Measurements from ENCODE around the gene UNC13B. TPM values are rescaled to one million over a fixed set of nuclear protein-coding genes. Genes with fewer than 3 reads are reported as not detected.

UNC13B gene
- total RNA-seq, 1 donor from 2014 or later = 0.84 TPM

- H3K4me1 Mint-ChIP-seq (ENCODE audit: low read depth) = no peaks in the 10 kb centered on the region
- no peak overlapping the region for H3K27ac Mint-ChIP-seq
- intact Hi-C loops (cut with micrococcal nuclease) = no loop called here
- no peaks in the 10 kb centered on the region for H3K36me3 Mint-ChIP-seq (ENCODE audit: low read depth)
- peaks cover 7% of the 10 kb centered on the region for H3K27me3 Mint-ChIP-seq (ENCODE audit: low read depth)
- H3K9me3 Mint-ChIP-seq = no peaks in the 10 kb centered on the region
- no peak overlapping the region for H3K4me3 Mint-ChIP-seq (ENCODE audit: low read depth)
- no peak for DNase-seq (ENCODE audit: low spot score)
These were observed 179.2 kb downstream of the UNC13B start for GRCh38 chr9:35341021-35341420.

DNA sequence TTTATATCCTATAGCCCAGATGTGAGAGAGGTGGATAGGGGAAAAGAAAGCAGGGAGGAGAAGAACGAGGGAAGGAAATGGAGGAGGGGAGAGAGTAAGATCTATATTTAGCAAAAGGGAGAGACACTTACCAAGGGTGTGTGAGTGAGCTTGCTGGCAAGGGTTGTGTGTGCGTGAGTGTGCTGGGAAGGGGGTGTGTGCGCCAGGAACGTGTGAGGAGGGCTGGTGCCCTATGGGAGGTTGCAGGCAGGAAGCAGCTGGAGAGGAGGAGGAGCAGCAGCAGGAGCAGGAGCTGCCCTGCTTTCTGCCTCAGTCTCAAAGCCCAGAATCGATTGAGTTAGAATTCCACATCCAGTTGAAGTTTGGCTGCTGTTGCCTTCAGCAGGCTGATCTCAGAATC lies 179.8 kb downstream of the UNC13B start:
- Mint-ChIP-seq H3K27me3 (ENCODE audit: low read depth) (peaks cover 7% of the 10 kb centered on the region), H3K4me1 (ENCODE audit: low read depth) (no peaks in the 10 kb centered on the region), H3K4me3 (ENCODE audit: low read depth) (no peak overlapping the region), H3K36me3 (ENCODE audit: low read depth) (no peaks in the 10 kb centered on the region), H3K9me3 (no peaks in the 10 kb centered on the region), H3K27ac (no peak overlapping the region)
- intact Hi-C loops (cut with micrococcal nuclease) = no loop called here
- DNase-seq (ENCODE audit: low spot score) = no peak

DNA sequence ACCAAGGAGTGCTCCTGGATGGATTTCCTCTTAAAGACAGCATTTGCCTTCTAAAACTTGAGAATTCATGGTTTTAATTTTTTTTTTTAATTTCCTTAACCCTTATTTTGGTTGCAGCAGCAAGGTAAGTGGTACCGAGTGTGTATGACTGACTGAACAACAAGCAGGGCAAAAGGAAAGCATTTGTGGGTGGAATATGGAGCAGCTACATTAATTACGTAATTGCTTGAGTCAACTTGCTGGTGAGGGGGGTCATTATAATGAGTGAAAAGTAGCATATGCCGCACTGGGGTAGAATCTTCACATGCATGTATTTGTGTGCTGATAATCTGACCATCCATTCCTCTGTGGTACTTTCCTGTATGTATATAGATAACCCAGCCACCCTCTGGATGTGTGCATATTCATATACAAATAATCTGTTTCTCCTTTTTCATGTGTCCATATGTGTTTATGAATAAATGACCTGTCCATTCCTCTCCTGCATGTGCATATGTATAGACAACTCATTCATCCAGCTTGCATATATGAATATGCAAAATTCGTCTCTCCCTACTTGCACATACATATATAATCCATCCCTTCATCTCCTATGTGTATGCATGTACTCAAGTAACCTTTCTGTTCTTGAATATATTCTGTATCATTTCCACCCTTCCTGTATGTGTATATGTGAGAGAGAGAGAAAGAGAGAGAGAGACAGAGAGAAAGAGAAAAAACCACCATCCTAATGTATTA lies 180.6 kb downstream of the UNC13B start:
- no peak overlapping the region for H3K4me3 Mint-ChIP-seq (ENCODE audit: low read depth)
- DNase-seq (ENCODE audit: low spot score) = no peak
- peaks cover 7% of the 10 kb centered on the region for H3K27me3 Mint-ChIP-seq (ENCODE audit: low read depth)
- no peaks in the 10 kb centered on the region for H3K4me1 Mint-ChIP-seq (ENCODE audit: low read depth)
- H3K36me3 Mint-ChIP-seq (ENCODE audit: low read depth) = no peaks in the 10 kb centered on the region
- no peaks in the 10 kb centered on the region for H3K9me3 Mint-ChIP-seq
- H3K27ac Mint-ChIP-seq = no peak overlapping the region
- intact Hi-C loops (cut with micrococcal nuclease) = no loop called here

GRCh38 chr9:35348109-35348508 lies 186.3 kb downstream of the UNC13B start:
- H3K4me1 Mint-ChIP-seq (ENCODE audit: low read depth) = no peaks in the 10 kb centered on the region
- no peaks in the 10 kb centered on the region for H3K36me3 Mint-ChIP-seq (ENCODE audit: low read depth)
- H3K27me3 Mint-ChIP-seq (ENCODE audit: low read depth) = no peaks in the 10 kb centered on the region
- H3K9me3 Mint-ChIP-seq = no peaks in the 10 kb centered on the region
- intact Hi-C loops (cut with micrococcal nuclease) = no loop called here
- no peak overlapping the region for H3K4me3 Mint-ChIP-seq (ENCODE audit: low read depth)
- DNase-seq (ENCODE audit: low spot score) = no peak
- H3K27ac Mint-ChIP-seq = no peak overlapping the region

- no peak for DNase-seq (ENCODE audit: low spot score)
- H3K4me3 Mint-ChIP-seq (ENCODE audit: low read depth) = no peak overlapping the region
- H3K27me3 Mint-ChIP-seq (ENCODE audit: low read depth) = no peaks in the 10 kb centered on the region
- H3K4me1 Mint-ChIP-seq (ENCODE audit: low read depth) = no peaks in the 10 kb centered on the region
- intact Hi-C loops (cut with micrococcal nuclease) = no loop called here
- no peaks in the 10 kb centered on the region for H3K36me3 Mint-ChIP-seq (ENCODE audit: low read depth)
- H3K9me3 Mint-ChIP-seq = no peaks in the 10 kb centered on the region
- H3K27ac Mint-ChIP-seq = no peak overlapping the region
These were observed 187.6 kb downstream of the UNC13B start for GRCh38 chr9:35349287-35349990.

DNA sequence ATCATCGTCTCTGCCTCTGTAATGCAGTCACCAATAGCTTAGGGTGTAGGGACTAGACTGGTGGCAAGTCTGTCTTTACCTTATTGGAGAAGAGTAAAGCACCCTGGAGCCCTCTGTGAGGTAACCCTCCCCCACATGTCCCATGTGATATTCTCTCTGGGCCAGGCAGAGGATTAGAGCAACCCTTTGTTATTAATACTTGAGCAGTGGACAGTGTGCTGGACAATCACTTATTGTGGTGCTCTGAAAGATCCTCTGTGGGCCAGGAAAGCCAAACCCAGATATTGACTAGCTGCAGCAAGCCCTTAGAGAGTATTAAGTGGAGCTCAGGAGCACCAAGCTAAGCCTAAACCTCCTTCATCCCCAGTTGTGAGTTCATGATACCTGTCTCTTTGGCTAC lies 188.4 kb downstream of the UNC13B start:
- Mint-ChIP-seq H3K27me3 (ENCODE audit: low read depth) (no peaks in the 10 kb centered on the region), H3K36me3 (ENCODE audit: low read depth) (no peaks in the 10 kb centered on the region), H3K4me1 (ENCODE audit: low read depth) (no peaks in the 10 kb centered on the region), H3K9me3 (no peaks in the 10 kb centered on the region), H3K4me3 (ENCODE audit: low read depth) (no peak overlapping the region), H3K27ac (no peak overlapping the region)
- intact Hi-C loops (cut with micrococcal nuclease) = no loop called here
- no peak for DNase-seq (ENCODE audit: low spot score)

- H3K36me3 Mint-ChIP-seq (ENCODE audit: low read depth) = no peaks in the 10 kb centered on the region
- no peaks in the 10 kb centered on the region for H3K9me3 Mint-ChIP-seq
- H3K27ac Mint-ChIP-seq = no peak overlapping the region
- DNase-seq (ENCODE audit: low spot score) = no peak
- no peaks in the 10 kb centered on the region for H3K4me1 Mint-ChIP-seq (ENCODE audit: low read depth)
- no peak overlapping the region for H3K4me3 Mint-ChIP-seq (ENCODE audit: low read depth)
- no peaks in the 10 kb centered on the region for H3K27me3 Mint-ChIP-seq (ENCODE audit: low read depth)
- intact Hi-C loops (cut with micrococcal nuclease) = no loop called here
These were observed 189.2 kb downstream of the UNC13B start for GRCh38 chr9:35350827-35351549.

DNA sequence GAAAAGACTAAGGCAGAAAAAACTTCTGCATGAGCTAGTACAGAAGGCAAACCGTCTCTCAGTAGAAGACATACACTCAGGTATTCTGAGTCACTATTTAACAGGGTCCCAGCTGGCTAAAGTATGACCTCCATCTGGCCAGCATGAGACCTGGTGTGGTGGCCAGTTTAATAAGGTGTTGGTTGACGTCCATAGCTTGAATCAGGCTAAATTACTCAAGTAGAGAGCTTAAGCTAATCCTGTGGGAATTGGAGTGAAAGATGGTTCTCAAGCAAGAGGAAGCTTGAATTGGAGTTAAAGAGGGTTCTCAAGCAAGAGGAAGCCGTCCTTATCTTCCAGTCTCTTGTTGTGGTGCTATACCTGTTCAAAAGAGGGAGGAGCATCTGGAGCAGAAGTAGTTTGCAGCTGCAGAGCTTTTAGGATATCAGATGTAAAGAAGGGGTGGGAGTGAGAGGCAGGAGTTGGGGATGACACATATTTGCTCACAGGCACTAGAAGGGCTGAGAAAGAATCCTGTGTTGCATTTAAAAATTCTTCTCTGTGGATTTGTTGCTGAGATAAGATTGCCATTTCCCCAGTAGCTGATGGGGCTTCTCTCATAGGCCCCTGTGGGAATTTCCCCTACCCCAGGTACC lies 192.0 kb downstream of the UNC13B start:
- H3K36me3 Mint-ChIP-seq (ENCODE audit: low read depth) = no peaks in the 10 kb centered on the region
- no peak for DNase-seq (ENCODE audit: low spot score)
- H3K27me3 Mint-ChIP-seq (ENCODE audit: low read depth) = peaks cover 5% of the 10 kb centered on the region
- H3K4me1 Mint-ChIP-seq (ENCODE audit: low read depth) = no peaks in the 10 kb centered on the region
- no peaks in the 10 kb centered on the region for H3K9me3 Mint-ChIP-seq
- intact Hi-C loops (cut with micrococcal nuclease) = no loop called here
- H3K27ac Mint-ChIP-seq = no peak overlapping the region
- no peak overlapping the region for H3K4me3 Mint-ChIP-seq (ENCODE audit: low read depth)

GRCh38 chr9:35355939-35356338 lies 194.1 kb downstream of the UNC13B start:
- intact Hi-C loops (cut with micrococcal nuclease) = no loop called here
- peaks cover 11% of the 10 kb centered on the region for H3K27me3 Mint-ChIP-seq (ENCODE audit: low read depth)
- no peak overlapping the region for H3K27ac Mint-ChIP-seq

GRCh38 chr9:35357116-35357515 lies 195.3 kb downstream of the UNC13B start:
- Mint-ChIP-seq H3K27ac (no peak overlapping the region), H3K4me1 (ENCODE audit: low read depth) (no peaks in the 10 kb centered on the region), H3K36me3 (ENCODE audit: low read depth) (no peaks in the 10 kb centered on the region), H3K4me3 (ENCODE audit: low read depth) (no peak overlapping the region), H3K27me3 (ENCODE audit: low read depth) (peaks cover 11% of the 10 kb centered on the region), H3K9me3 (no peaks in the 10 kb centered on the region)
- no peak for DNase-seq (ENCODE audit: low spot score)
- intact Hi-C loops (cut with micrococcal nuclease) = no loop called here

More at GRCh38 chr9:35355939-35356338, 194.1 kb downstream of the UNC13B start:
- H3K36me3 Mint-ChIP-seq (ENCODE audit: low read depth) = no peaks in the 10 kb centered on the region
- H3K9me3 Mint-ChIP-seq = no peaks in the 10 kb centered on the region
- no peak overlapping the region for H3K4me3 Mint-ChIP-seq (ENCODE audit: low read depth)
- no peaks in the 10 kb centered on the region for H3K4me1 Mint-ChIP-seq (ENCODE audit: low read depth)
- DNase-seq (ENCODE audit: low spot score) = no peak

- no peaks in the 10 kb centered on the region for H3K4me1 Mint-ChIP-seq (ENCODE audit: low read depth)
- H3K36me3 Mint-ChIP-seq (ENCODE audit: low read depth) = no peaks in the 10 kb centered on the region
- no peaks in the 10 kb centered on the region for H3K9me3 Mint-ChIP-seq
- peaks cover 11% of the 10 kb centered on the region for H3K27me3 Mint-ChIP-seq (ENCODE audit: low read depth)
- DNase-seq (ENCODE audit: low spot score) = no peak
- H3K27ac Mint-ChIP-seq = no peak overlapping the region
- no peak overlapping the region for H3K4me3 Mint-ChIP-seq (ENCODE audit: low read depth)
- intact Hi-C loops (cut with micrococcal nuclease) = no loop called here
These were observed 196.0 kb downstream of the UNC13B start for GRCh38 chr9:35357826-35358225.

DNA sequence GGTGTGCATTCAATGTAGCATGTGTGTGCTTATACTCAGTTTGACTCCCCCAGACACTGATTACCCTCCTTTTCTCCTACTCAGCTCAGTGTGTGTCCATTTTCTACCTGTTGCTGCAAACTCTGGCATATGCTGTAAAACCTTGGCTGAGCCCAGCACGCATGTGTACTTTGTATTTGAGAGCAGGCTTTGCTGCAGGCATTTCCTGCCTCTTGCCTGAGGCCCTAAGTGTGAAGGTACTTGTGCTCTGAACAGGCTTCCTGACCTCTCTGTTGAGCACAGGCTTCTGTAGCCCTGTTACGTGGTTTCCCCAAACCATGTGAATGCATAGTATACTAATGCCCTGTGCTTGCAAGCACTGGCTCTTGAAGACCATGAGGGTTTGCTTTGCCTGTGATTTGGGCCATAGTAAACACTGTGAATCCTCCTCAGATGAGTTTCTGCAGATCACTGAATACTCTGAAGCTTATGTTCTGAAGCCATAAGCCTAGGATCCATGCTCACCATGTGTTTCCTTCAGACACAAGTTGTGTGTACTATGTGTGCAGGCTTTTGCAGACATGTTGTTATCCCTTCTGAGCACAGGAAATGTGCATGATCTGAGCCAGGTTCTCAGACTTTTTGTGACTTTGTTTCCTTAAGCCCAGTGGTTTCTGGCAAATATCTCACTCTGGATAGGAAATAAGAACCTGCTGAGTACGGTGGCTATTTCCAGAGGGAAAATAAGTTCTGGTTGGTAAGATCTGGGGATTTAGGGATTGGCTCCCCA lies 203.2 kb downstream of the UNC13B start:
- Mint-ChIP-seq H3K4me3 (ENCODE audit: low read depth) (no peak overlapping the region), H3K27ac (no peak overlapping the region), H3K36me3 (ENCODE audit: low read depth) (no peaks in the 10 kb centered on the region), H3K4me1 (ENCODE audit: low read depth) (no peaks in the 10 kb centered on the region), H3K27me3 (ENCODE audit: low read depth) (no peaks in the 10 kb centered on the region), H3K9me3 (no peaks in the 10 kb centered on the region)
- DNase-seq (ENCODE audit: low spot score) = no peak
- intact Hi-C loops (cut with micrococcal nuclease) = no loop called here

Measured in activated T-helper 2 cell treated with anti-CD3 and anti-CD28 coated beads, Interferon-gamma antibody, Interleukin-2, Interleukin-4, amounts not matched to agents 10 μg/mL and 5 μg/mL and 100 μg/mL, durations not matched to agents 14 hours and 24 hours and 36 hours (primary cell).